HepG2 (cell line): ENCODE measurements around the gene AP5B1.

Experiments
- CREB1 ChIP-seq, 2 experiments: fragments of 450-650 bp in 1 of 2; IDR thresholded peaks; 2 replicates each; pipeline ENCODE4 v1.6.1; 2016 to 2017; ENCODE audit warnings: control low read depth in 1 of 2, mild to moderate bottlenecking in 1 of 2, missing compliant biosample characterization in 1 of 2, missing genetic modification characterization in 1 of 2
- FOXA1 ChIP-seq, 2 experiments: fragments of 450-650 bp in 1 of 2; sonication (generic) in 1 of 2; formaldehyde crosslinking in 1 of 2; IDR thresholded peaks; 2 replicates each; pipeline versions ENCODE4 v1.4.0 to v1.6.1; 2016 to 2020; ENCODE audit warnings: missing genetic modification reagents in 1 of 2
- HDAC1 ChIP-seq: sonication (generic); formaldehyde crosslinking; IDR thresholded peaks from 2 replicates; pipeline ENCODE4 v1.5.1; 2020; ENCODE audit warnings: mild to moderate bottlenecking, missing genetic modification reagents
- NR3C1 ChIP-seq: sonication (generic); formaldehyde crosslinking; IDR thresholded peaks from 2 replicates; pipeline ENCODE4 v1.4.0; 2020; ENCODE audit warnings: missing genetic modification reagents
- SMAD1 ChIP-seq: sonication (generic); formaldehyde crosslinking; IDR thresholded peaks from 2 replicates; pipeline ENCODE4 v1.4.0; 2020; ENCODE audit warnings: missing genetic modification reagents, low read depth, mild to moderate bottlenecking, borderline replicate concordance
- SOX6 ChIP-seq, 2 experiments: fragments of 450-650 bp in 1 of 2; sonication (generic) in 1 of 2; formaldehyde crosslinking in 1 of 2; IDR thresholded peaks; 2 replicates each; pipeline versions ENCODE4 v1.4.0 to v1.6.1; 2017 to 2020; ENCODE audit warnings: antibody characterized with exemption in 1 of 2, mild to moderate bottlenecking in 1 of 2, missing genetic modification reagents in 1 of 2
- ZNF562 ChIP-seq: sonication (generic); formaldehyde crosslinking; IDR thresholded peaks from 2 replicates; pipeline ENCODE4 v1.8.0; 2022; ENCODE audit warnings: missing genetic modification reagents, borderline replicate concordance
- TF ChIP-seq, protein P1 (sequence below): sonication (generic); formaldehyde crosslinking; IDR thresholded peaks from 2 replicates; pipeline ENCODE4 v1.4.0; 2020; ENCODE audit warnings: missing genetic modification reagents, mild to moderate bottlenecking, borderline replicate concordance
- TF ChIP-seq, protein P2 (sequence below): sonication (generic); formaldehyde crosslinking; IDR thresholded peaks from 2 replicates; pipeline ENCODE4 v1.5.0; 2020; ENCODE audit warnings: mild to moderate bottlenecking, missing genetic modification reagents, moderate library complexity

DNA sequence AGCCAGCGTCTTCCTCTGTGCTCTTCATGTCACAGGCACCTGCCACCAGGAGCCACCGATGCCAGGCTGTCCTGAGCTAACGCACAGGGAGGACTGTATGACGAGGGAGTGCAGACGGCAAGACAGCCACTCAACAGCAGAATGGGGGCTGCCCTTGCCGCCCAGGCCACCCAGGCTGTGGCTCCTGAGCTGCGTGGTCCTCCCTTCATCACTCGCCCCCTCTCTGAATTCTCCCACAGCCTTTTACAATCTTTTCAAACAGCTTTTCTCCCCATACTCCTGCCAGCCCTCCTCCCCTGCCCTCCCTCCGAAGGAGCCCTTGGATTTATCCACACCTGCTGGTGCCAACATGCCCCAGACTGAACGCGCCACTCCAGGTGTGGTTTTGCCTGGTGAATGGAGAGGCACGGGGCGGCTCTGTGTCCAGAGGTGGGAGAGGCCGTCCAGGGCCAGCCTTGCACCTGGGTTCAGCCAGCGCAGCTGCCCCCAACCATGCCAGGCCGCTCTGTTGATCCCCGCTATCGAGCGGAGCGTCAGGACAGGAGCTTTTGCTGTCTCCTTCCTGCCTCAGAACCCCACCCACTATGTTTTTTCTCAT is 28.1 kb upstream of the AP5B1 start:
- TF ChIP-seq HDAC1 (no peak), SMAD1 (CRISPR knock-in tag) (no peak), FOXA1 (IDR thresholded peaks at IDR 0.05) (no peak), FOXA1 (CRISPR knock-in tag; IDR thresholded peaks at IDR 0.05) (no peak), SOX6 (IDR thresholded peaks at IDR 0.05) (no peak), SOX6 (CRISPR knock-in tag; IDR thresholded peaks at IDR 0.05) (no peak), NR3C1 (CRISPR knock-in tag) (no peak), ZNF562 (CRISPR knock-in tag) (no peak), CREB1 (IDR thresholded peaks at IDR 0.05) (no peak), CREB1 (CRISPR knock-in tag; IDR thresholded peaks at IDR 0.05) (no peak)
- TF ChIP-seq, protein P1, sequence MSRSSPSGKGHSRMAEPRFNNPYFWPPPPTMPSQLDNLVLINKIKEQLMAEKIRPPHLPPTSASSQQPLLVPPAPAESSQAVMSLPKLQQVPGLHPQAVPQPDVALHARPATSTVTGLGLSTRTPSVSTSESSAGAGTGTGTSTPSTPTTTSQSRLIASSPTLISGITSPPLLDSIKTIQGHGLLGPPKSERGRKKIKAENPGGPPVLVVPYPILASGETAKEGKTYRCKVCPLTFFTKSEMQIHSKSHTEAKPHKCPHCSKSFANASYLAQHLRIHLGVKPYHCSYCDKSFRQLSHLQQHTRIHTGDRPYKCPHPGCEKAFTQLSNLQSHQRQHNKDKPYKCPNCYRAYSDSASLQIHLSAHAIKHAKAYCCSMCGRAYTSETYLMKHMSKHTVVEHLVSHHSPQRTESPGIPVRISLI: no peak
- TF ChIP-seq, protein P2, sequence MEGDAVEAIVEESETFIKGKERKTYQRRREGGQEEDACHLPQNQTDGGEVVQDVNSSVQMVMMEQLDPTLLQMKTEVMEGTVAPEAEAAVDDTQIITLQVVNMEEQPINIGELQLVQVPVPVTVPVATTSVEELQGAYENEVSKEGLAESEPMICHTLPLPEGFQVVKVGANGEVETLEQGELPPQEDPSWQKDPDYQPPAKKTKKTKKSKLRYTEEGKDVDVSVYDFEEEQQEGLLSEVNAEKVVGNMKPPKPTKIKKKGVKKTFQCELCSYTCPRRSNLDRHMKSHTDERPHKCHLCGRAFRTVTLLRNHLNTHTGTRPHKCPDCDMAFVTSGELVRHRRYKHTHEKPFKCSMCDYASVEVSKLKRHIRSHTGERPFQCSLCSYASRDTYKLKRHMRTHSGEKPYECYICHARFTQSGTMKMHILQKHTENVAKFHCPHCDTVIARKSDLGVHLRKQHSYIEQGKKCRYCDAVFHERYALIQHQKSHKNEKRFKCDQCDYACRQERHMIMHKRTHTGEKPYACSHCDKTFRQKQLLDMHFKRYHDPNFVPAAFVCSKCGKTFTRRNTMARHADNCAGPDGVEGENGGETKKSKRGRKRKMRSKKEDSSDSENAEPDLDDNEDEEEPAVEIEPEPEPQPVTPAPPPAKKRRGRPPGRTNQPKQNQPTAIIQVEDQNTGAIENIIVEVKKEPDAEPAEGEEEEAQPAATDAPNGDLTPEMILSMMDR (CRISPR knock-in tag): no peak
